K562 (cell line): ENCODE data around the gene KCNK1. TPM values are rescaled to one million over a fixed set of nuclear protein-coding genes. Genes with fewer than 3 reads are reported as not detected.
A peak's percentile ranks its signal among the peaks of the same experiment; 100 is the strongest.

Source experiments
- CTBP1 ChIP-seq: fragments of 450-650 bp; IDR thresholded peaks from 2 replicates; pipeline ENCODE4 v1.6.1; 2016; ENCODE audit warnings: borderline replicate concordance
- FOXK2 ChIP-seq, 2 experiments: fragments of 450-650 bp; IDR thresholded peaks in 1 of 2; conservative IDR thresholded peaks in 1 of 2; 2 replicates each; pipeline ENCODE4 v1.6.1; 2016; ENCODE audit warnings: low read depth in 2 of 2, mild to moderate bottlenecking in 1 of 2
- JUN ChIP-seq, 2 experiments: sonication (generic) in 1 of 2; formaldehyde crosslinking in 1 of 2; IDR thresholded peaks; 2 replicates each; pipeline versions ENCODE4 v1.6.1 to v1.8.0; 2012 to 2022; ENCODE audit warnings: borderline replicate concordance in 2 of 2, mild to moderate bottlenecking in 2 of 2, improper control_type of control experiment in 1 of 2, low read depth in 1 of 2, low read length in 1 of 2, missing genetic modification reagents in 1 of 2
- MED1 ChIP-seq: sonication (generic); formaldehyde crosslinking; IDR thresholded peaks from 2 replicates; pipeline ENCODE4 v1.8.1; 2023; ENCODE audit warnings: missing genetic modification reagents, borderline replicate concordance
- RBM17 ChIP-seq: fragments of 200-400 bp; formaldehyde crosslinking; IDR thresholded peaks from 2 replicates; pipeline ENCODE4 v1.6.1; 2017; ENCODE audit warnings: low read depth, mild to moderate bottlenecking, low read length, borderline replicate concordance
- SMARCA4 ChIP-seq: fragments of 450-650 bp; IDR thresholded peaks from 2 replicates; pipeline ENCODE4 v1.6.1; 2016
- SREBF1 ChIP-seq: fragments of 150-350 bp; IDR thresholded peaks from 2 replicates; pipeline ENCODE4 v1.6.1; 2014; ENCODE audit warnings: antibody characterized with exemption, low read depth, low read length, borderline replicate concordance
- ZNF3 ChIP-seq: fragments of 250-450 bp; sonication (Bioruptor Pico); IDR thresholded peaks from 2 replicates; pipeline ENCODE4 v1.5.0; 2021; ENCODE audit warnings: mild to moderate bottlenecking, moderate library complexity
- polyA plus RNA-seq, 8 experiments: library from polyadenylated mRNA; depleted of rRNA in 4 of 8; stranded (reverse) in 5 of 8; unstranded in 3 of 8; fragments of >200 nt; fragmentation: Nextera tagmentation in 2 of 8; fragmentation: Illumina TruSeq in 1 of 8; extraction: Ambion mirVana in 2 of 8; extraction: Trizol in 1 of 8; gene quantifications; 2 replicates each; pipeline versions ENCODE4 v1.2.1 to v1.2.3, GENCODE V29; 2011 to 2014; ENCODE audit warnings: inconsistent platforms in 1 of 8, missing spikeins in 1 of 8
- total RNA-seq, 7 experiments: library from RNA; depleted of rRNA in 6 of 7; stranded (reverse); fragments of >200 nt in 6 of 7; fragmentation: Illumina TruSeq in 2 of 7; extraction: Trizol in 2 of 7; gene quantifications; 2 replicates each; pipeline versions ENCODE4 v1.2.1 to v1.2.3, GENCODE V29; 2011 to 2021; ENCODE audit warnings: low replicate concordance in 1 of 7
- TF ChIP-seq, protein P1 (sequence below): fragments of 200-600 bp; sonication (generic); IDR thresholded peaks from one replicate; pipeline ENCODE4 v1.6.1; 2012; ENCODE audit warnings: mild to moderate bottlenecking, low read depth, low read length, inconsistent platforms
- TF ChIP-seq, protein P2 (sequence below): sonication (generic); formaldehyde crosslinking; IDR thresholded peaks from 2 replicates; pipeline ENCODE4 v1.9.0; 2022; ENCODE audit warnings: mild to moderate bottlenecking, missing genetic modification reagents
- TF ChIP-seq, protein P3 (sequence below): fragments of 450-650 bp; IDR thresholded peaks from 2 replicates; pipeline ENCODE4 v1.6.1; 2014; ENCODE audit warnings: low read depth, mild to moderate bottlenecking, moderate library complexity, borderline replicate concordance
- TF ChIP-seq, protein P4 (sequence below): sonication (generic); IDR thresholded peaks from 2 replicates; pipeline ENCODE4 v1.6.1; 2016

The KCNK1 gene
- total and polyA plus RNA-seq, 9 of the 15 experiments (the other 6 are each of a cell fraction or from before 2014, with no cell fraction given), result 3.1 to 22.7 (median 6.0) TPM

DNA sequence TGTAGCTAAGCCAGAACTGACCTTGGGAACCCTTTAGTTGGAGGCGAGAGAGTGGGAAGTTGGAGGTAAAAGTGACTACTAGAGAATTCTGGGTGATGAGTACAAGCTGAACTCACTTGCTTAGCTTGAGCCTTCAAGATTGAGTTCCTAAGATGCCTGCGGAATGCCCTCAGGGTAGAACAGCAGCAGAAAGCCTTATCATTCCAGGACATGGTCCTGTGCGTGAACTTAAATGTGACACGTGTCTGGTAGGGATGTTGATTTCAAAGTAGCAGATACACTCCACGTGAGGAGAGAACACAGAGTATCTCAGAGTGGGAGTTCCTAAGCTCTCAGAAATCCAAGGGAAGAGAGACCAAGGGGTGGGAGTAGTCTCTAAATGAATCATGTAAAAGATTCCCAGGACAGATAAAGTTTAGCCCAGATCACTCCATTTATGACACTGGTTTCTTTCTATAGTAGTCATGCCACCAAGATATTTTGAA is 60.1 kb downstream of the KCNK1 start (continued):
- TF ChIP-seq, protein P1, sequence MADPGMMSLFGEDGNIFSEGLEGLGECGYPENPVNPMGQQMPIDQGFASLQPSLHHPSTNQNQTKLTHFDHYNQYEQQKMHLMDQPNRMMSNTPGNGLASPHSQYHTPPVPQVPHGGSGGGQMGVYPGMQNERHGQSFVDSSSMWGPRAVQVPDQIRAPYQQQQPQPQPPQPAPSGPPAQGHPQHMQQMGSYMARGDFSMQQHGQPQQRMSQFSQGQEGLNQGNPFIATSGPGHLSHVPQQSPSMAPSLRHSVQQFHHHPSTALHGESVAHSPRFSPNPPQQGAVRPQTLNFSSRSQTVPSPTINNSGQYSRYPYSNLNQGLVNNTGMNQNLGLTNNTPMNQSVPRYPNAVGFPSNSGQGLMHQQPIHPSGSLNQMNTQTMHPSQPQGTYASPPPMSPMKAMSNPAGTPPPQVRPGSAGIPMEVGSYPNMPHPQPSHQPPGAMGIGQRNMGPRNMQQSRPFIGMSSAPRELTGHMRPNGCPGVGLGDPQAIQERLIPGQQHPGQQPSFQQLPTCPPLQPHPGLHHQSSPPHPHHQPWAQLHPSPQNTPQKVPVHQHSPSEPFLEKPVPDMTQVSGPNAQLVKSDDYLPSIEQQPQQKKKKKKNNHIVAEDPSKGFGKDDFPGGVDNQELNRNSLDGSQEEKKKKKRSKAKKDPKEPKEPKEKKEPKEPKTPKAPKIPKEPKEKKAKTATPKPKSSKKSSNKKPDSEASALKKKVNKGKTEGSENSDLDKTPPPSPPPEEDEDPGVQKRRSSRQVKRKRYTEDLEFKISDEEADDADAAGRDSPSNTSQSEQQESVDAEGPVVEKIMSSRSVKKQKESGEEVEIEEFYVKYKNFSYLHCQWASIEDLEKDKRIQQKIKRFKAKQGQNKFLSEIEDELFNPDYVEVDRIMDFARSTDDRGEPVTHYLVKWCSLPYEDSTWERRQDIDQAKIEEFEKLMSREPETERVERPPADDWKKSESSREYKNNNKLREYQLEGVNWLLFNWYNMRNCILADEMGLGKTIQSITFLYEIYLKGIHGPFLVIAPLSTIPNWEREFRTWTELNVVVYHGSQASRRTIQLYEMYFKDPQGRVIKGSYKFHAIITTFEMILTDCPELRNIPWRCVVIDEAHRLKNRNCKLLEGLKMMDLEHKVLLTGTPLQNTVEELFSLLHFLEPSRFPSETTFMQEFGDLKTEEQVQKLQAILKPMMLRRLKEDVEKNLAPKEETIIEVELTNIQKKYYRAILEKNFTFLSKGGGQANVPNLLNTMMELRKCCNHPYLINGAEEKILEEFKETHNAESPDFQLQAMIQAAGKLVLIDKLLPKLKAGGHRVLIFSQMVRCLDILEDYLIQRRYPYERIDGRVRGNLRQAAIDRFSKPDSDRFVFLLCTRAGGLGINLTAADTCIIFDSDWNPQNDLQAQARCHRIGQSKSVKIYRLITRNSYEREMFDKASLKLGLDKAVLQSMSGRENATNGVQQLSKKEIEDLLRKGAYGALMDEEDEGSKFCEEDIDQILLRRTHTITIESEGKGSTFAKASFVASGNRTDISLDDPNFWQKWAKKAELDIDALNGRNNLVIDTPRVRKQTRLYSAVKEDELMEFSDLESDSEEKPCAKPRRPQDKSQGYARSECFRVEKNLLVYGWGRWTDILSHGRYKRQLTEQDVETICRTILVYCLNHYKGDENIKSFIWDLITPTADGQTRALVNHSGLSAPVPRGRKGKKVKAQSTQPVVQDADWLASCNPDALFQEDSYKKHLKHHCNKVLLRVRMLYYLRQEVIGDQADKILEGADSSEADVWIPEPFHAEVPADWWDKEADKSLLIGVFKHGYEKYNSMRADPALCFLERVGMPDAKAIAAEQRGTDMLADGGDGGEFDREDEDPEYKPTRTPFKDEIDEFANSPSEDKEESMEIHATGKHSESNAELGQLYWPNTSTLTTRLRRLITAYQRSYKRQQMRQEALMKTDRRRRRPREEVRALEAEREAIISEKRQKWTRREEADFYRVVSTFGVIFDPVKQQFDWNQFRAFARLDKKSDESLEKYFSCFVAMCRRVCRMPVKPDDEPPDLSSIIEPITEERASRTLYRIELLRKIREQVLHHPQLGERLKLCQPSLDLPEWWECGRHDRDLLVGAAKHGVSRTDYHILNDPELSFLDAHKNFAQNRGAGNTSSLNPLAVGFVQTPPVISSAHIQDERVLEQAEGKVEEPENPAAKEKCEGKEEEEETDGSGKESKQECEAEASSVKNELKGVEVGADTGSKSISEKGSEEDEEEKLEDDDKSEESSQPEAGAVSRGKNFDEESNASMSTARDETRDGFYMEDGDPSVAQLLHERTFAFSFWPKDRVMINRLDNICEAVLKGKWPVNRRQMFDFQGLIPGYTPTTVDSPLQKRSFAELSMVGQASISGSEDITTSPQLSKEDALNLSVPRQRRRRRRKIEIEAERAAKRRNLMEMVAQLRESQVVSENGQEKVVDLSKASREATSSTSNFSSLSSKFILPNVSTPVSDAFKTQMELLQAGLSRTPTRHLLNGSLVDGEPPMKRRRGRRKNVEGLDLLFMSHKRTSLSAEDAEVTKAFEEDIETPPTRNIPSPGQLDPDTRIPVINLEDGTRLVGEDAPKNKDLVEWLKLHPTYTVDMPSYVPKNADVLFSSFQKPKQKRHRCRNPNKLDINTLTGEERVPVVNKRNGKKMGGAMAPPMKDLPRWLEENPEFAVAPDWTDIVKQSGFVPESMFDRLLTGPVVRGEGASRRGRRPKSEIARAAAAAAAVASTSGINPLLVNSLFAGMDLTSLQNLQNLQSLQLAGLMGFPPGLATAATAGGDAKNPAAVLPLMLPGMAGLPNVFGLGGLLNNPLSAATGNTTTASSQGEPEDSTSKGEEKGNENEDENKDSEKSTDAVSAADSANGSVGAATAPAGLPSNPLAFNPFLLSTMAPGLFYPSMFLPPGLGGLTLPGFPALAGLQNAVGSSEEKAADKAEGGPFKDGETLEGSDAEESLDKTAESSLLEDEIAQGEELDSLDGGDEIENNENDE, result no peak
- TF ChIP-seq SMARCA4 (peak; percentile 87), SREBF1 (no peak), FOXK2 (conservative IDR thresholded peaks at IDR 0.05 in 1 of 2, IDR thresholded peaks at IDR 0.05 in 1 of 2; ENCODE audit: low read depth in 2 of 2) (peak; percentile 49 to 79; a peak in 3 of 4 replicates), ZNF3 (no peak), CTBP1 (peak; percentile 50; the same call in 1 of the 2 replicates), MED1 (CRISPR knock-in tag) (no peak), JUN (IDR thresholded peaks at IDR 0.05; ENCODE audit: borderline replicate concordance, low read depth, low read length) (peak; percentile 67; the same call in 1 of the 2 replicates), JUN (CRISPR knock-in tag; IDR thresholded peaks at IDR 0.05; ENCODE audit: borderline replicate concordance) (no peak), RBM17 (no peak)
- TF ChIP-seq, protein P2, sequence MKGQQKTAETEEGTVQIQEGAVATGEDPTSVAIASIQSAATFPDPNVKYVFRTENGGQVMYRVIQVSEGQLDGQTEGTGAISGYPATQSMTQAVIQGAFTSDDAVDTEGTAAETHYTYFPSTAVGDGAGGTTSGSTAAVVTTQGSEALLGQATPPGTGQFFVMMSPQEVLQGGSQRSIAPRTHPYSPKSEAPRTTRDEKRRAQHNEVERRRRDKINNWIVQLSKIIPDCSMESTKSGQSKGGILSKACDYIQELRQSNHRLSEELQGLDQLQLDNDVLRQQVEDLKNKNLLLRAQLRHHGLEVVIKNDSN (CRISPR knock-in tag), result no peak
- TF ChIP-seq, protein P3, sequence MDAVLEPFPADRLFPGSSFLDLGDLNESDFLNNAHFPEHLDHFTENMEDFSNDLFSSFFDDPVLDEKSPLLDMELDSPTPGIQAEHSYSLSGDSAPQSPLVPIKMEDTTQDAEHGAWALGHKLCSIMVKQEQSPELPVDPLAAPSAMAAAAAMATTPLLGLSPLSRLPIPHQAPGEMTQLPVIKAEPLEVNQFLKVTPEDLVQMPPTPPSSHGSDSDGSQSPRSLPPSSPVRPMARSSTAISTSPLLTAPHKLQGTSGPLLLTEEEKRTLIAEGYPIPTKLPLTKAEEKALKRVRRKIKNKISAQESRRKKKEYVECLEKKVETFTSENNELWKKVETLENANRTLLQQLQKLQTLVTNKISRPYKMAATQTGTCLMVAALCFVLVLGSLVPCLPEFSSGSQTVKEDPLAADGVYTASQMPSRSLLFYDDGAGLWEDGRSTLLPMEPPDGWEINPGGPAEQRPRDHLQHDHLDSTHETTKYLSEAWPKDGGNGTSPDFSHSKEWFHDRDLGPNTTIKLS, result peak; percentile 55; the same call in 1 of the 2 replicates
- TF ChIP-seq, protein P4, sequence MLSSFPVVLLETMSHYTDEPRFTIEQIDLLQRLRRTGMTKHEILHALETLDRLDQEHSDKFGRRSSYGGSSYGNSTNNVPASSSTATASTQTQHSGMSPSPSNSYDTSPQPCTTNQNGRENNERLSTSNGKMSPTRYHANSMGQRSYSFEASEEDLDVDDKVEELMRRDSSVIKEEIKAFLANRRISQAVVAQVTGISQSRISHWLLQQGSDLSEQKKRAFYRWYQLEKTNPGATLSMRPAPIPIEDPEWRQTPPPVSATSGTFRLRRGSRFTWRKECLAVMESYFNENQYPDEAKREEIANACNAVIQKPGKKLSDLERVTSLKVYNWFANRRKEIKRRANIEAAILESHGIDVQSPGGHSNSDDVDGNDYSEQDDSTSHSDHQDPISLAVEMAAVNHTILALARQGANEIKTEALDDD, result no peak; the same call in 1 of the 2 replicates
